Hepatic stellate cell (primary cell): Measurements from ENCODE around the gene RAB42.
"Not testable (repeated sequence)": the region's sequence is repeated elsewhere in the genome, so short reads cannot be mapped to it uniquely, and the experiment has no call there.

ENCODE experiments used
- DNase-seq: peaks from one replicate; pipeline ENCODE4 v3.0.0; 2011; ENCODE audit warnings: low spot score

The RAB42 gene, protein sequence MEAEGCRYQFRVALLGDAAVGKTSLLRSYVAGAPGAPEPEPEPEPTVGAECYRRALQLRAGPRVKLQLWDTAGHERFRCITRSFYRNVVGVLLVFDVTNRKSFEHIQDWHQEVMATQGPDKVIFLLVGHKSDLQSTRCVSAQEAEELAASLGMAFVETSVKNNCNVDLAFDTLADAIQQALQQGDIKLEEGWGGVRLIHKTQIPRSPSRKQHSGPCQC

GRCh38 chr1:28591708-28592320, at the start of gene RAB42:
TSS of gene RAB42 (plus strand) at chr1:28592265. CDS start at chr1:28592512, 247 bp downstream.
- peak; percentile 55 for DNase-seq

DNA sequence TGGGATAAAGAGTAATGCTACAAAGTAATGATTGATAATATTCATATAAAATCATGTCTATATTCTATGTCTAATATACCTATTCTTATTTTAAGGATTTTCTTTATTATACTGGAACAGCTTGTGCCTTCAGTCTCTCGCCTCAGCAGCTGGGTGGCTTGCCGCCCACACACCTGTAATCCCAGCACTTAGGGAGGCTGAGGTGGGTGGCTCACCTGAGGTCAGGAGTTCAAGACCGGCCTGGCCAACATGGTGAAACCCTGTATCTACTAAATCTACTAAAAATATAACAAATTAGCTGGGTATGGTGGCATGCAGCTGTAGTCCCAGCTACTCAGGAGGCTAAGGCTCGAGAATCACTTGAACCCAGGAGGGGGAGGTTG, 46.8 kb upstream of the RAB42 start:
- no peak for DNase-seq

- no peak for DNase-seq
Observed at GRCh38 chr1:28548318-28548717, 43.7 kb upstream of the RAB42 start.

GRCh38 chr1:28551381-28551780, 40.7 kb upstream of the RAB42 start:
- no peak for DNase-seq

DNA sequence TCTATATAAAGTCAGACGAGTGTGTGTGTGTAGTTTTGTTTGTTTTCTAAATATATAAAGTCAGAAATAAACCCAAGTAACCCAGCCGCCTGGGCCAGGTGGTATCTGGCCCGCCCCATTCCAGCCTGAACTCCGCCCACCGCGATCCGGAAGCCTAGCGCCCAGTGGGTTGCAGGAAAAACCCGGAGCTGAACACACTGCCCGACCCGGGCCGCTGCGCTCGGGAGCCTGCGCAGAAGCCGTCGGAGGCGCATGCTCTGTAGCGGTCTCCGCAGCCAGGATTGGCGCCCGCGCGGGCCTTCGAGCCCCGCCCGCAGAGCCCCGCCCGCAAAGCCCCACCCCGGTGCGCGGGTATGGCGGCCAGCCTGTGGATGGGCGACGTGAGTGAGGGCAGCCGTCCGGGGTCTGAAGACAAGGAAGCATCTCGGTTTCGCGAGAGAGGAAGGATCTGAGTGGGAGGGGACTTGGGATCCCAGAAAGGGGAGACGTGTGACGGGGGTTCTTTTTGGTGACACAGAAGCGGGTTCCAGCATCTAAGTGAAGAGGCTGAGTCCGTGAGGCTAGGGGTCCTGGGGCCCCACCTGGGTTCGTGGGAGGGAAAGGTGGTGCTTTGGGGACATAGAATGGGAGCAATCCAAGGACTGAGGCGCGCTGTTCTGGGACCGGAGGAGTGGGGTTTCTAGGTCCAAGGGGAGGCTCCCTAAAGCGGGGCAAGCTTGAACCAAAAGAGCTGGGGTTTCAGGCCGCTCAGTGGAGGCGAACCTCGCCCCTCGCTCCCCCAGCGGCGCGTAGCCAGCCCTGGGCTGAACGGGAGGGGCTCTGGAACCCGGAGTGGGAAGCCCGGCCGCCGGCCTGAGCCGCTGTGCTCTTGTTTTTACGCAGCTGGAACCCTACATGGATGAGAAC, 39.1 kb upstream of the RAB42 start, which contains the start of gene TRNAU1AP:
TSS of gene TRNAU1AP (plus strand) at position 328 of the 906 bp plus-strand sequence. CDS start at position 354, 26 bp downstream.
- peak; percentile 96 for DNase-seq

- no peak for DNase-seq
Observed at GRCh38 chr1:28560886-28561285, 31.2 kb upstream of the RAB42 start.

DNA sequence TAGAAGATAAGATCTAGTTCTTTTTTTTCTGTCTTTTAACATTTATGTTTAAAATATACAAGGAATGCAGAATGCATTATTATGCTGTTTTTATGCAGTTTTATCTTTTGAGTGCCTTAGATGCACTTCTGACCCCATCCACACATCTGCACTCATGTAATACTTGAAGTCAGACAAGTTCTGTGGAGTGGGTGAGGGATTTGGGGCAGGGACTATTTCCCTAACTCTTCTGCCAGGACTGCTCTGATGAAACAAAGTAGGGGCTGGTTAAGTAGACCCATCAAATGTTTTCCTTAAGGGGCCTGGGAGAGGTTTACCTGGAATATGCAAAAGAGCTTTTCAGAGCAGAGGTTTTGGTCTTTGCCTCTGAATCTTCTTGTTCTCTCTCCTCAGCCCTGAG, 27.8 kb upstream of the RAB42 start:
- DNase-seq = no peak

GRCh38 chr1:28565040-28565439, 27.0 kb upstream of the RAB42 start:
- DNase-seq = no peak

DNA sequence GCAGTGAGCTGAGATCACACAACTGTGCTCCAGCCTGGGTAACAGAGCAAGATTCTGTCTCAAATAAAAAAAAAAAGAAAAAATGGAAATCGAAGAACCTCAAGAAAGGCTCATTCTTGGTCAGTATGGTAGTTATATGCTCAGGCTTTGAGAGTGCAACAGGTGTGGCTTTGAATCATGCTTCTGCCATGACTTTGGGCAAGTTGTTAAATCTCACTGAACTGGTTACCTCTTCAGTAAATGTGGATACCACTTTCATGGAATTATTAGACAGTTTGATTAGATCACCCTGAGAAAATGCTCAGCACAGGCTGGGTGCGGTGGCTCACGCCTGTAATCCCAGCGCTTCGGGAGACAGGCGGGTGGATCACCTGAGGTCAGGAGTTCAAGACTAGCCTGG, 26.3 kb upstream of the RAB42 start:
- no peak for DNase-seq

- DNase-seq = no peak
Observed at GRCh38 chr1:28566931-28567330, 25.1 kb upstream of the RAB42 start.

GRCh38 chr1:28571911-28572310, 20.2 kb upstream of the RAB42 start:
- no peak for DNase-seq

DNA sequence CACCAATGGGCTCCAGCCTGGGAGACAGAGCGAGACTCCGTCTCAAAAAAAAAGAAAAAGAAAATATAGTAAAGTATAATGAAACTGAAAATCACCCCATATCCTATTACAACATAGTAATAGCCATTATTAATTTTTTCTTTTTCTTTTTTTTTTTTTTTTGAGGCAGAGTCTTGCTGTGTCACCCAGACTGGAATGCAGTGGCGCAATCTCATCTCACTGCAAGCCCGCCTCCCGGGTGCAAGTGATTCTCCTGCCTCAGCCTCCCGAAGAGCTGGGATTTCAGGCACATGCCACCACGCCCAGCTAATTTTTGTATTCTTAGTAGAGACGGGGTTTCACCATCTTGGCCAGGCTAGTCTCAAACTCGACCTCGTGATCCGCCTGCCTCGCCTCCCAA, 19.2 kb upstream of the RAB42 start:
- DNase-seq = not testable (repeated sequence)

DNA sequence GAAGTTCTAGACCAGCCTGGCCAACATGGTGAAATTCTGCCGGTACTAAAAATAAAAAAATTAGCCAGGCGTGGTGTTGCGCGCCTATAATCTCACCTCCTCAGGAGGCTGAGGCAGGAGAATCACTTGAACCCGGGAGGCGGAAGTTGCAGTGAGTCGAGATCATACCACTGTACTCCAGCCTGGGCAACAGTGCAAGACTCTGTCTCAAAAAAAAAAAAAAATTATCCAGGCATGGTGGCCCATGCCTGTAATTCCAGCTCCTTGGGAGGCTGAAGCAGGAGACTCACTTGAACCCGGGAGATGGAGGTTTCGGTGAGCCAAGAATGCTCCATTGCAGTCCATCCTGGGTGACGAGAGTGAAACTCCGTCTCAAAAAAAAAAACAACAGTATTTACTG, 18.5 kb upstream of the RAB42 start:
- no peak for DNase-seq

- no peak for DNase-seq
Observed at GRCh38 chr1:28577052-28577678, 14.9 kb upstream of the RAB42 start.

- no peak for DNase-seq
Observed at GRCh38 chr1:28577738-28578536, 14.1 kb upstream of the RAB42 start.

DNA sequence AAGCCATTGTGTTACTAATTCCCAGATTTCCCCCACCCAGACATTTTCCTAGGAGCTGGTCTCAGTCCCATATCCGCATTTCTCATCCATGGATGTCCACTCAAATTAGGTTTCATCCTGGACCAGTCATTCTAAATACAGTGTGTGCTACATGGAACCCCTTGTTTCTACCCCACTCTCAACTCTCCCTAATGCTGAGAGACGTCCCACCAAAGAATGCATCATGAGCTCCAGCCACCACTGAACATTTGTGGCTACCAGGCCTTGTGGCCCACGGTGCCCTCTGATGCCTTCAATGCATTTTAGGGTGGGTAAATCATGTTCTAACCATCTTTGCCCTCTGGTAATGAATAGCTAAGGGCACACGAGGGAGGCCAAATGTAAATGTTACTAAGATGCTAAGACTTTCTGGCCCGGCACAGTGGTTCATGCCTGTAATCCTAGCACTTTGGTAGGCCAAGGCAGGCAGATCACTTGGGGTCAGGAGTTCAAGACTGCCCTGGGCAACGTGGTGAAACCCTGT, 13.3 kb upstream of the RAB42 start:
- DNase-seq = no peak

- DNase-seq = no peak
Observed at GRCh38 chr1:28579401-28579800, 12.7 kb upstream of the RAB42 start.

- DNase-seq = peak; percentile 63
Observed at GRCh38 chr1:28580722-28581530, 11.1 kb upstream of the RAB42 start.

DNA sequence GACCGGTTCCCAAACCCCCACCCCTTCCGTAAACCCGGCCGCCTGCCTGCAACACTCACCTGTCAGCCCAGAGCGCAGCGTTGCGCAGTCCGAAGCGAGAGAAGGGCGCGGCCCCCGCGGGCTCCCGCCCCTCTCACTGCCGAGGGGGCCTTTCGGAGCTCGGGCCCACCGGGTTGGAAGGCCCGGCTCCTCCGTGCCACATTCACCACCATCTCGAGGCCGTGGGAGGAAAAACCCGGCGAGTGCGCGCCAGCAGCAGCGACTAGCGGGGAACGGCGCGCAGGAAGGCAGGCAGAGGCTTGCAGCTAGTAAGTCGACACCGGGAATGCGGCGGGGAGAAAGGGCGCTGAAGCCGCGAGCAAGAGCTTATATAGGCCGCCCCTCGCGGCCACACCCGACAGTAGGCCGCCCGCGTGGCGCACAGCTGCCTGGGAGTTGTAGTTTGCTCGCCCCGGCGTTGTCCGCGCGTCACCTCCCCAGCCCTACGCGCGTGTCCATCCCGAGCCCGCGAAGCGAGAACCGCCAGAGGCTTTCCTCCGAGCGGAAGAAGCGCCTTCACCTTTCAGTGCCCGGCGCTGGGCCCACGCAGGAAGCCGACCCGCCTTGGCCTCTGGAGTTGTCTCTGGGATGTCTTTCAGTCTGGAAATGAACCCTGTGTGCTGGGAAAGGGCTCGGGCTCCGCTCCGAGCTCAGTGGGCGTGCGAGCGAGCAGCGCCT, 10.4 kb upstream of the RAB42 start:
- peak; percentile 98 for DNase-seq

DNA sequence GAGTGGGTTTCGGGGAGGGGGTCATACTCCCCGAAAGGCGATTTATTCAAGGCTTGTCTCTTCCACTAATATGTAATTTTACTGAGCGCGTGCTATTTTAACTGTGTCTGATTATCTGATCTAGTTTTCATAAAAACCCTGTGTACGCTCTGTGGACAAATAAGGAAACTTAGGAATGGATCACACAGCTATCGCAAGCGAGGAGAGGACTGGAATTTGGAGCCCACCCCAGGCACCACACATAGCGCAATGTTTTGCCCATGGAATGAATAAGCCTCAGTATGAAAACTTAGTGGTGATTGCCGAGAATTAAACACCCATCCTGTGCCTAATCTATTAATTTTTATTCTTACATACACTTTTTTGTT, 9.8 kb upstream of the RAB42 start:
- DNase-seq = peak; percentile 58
